Transverse colon (tissue), 3 donors: ENCODE results near the gene FMNL1.

Experiments
- EP300 ChIP-seq: sonication (generic); formaldehyde crosslinking; IDR thresholded peaks from one replicate; pipeline ENCODE4 v1.6.1; 2017; ENCODE audit warnings: antibody characterized with exemption, low read depth
- POLR2A ChIP-seq: fragments of 450-650 bp; IDR thresholded peaks from one replicate; pipeline ENCODE4 v1.6.1; 2016; ENCODE audit warnings: antibody characterized with exemption, mild to moderate bottlenecking, moderate library complexity
- POLR2AphosphoS5 ChIP-seq, 3 donors: sonication (generic); formaldehyde crosslinking; IDR thresholded peaks; one replicate each; pipeline ENCODE4 v1.6.1; 2016; ENCODE audit warnings: antibody characterized with exemption in 3 of 3

- no peak for TF ChIP-seq POLR2A
- TF ChIP-seq EP300 = no peak
- TF ChIP-seq POLR2AphosphoS5 (IDR thresholded peaks at IDR 0.05) = no peak
These were observed 30.2 kb downstream of the FMNL1 start for GRCh38 chr17:45251931-45252330.
